Stimulated activated CD8-positive, alpha-beta memory T cell treated with anti-CD3 and anti-CD28 coated beads, Interleukin-15, amount 100 ng/mL, for 24 hours (primary cell): ENCODE measurements around the gene TTC24.
"Not testable (repeated sequence)": the region's sequence is repeated elsewhere in the genome, so short reads cannot be mapped to it uniquely, and the experiment has no call there.

ENCODE experiments used
- DNase-seq: peaks from one replicate; pipeline ENCODE4 v3.0.0-alpha.2; 2020; ENCODE audit warnings: low read depth

Gene TTC24

DNA sequence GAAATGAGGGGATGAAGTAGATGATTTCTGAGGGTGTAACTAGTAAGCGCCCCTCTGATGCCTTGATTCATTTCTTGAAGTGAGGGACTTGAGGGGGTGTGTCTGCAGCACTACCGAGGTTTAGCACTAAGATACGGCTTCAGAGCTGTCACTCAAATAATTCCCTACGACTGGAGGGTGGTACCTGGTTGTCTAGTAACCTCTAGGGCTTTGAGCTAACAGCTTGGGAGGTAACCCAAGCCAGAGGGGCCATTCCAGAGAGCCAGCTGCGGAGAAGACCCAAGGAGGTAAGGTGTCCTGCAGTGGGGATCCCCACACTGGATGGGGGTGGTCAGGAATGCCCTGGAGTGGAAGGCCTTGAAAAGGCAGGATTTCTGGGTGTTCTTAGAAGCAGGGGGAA, at the start of gene TTC24:
Gene TTC24 (plus strand): TSS at position 252 of the 400 bp plus-strand sequence. CDS start 1,642 bp downstream, outside the sequence.
- no peak for DNase-seq

DNA sequence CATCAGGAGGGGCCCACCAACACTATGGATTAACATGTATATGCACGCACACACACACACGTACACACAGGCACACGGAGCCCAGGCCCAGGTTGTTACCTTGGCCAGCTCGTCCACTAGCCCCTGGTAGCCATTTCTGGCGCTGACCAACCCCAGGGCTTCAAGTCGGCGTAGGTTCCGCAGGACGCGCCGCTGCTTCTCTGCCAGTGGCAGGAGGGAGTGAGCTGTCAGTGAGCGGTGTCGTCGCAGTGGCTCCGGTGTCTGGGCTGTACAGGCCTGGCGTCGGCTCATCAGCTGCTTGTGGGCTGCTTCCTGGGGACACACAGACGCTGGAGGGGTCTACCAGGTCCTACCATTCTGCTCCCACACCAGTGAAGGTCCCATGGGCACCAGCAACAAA, 49.5 kb upstream of the TTC24 start:
- no peak for DNase-seq

DNA sequence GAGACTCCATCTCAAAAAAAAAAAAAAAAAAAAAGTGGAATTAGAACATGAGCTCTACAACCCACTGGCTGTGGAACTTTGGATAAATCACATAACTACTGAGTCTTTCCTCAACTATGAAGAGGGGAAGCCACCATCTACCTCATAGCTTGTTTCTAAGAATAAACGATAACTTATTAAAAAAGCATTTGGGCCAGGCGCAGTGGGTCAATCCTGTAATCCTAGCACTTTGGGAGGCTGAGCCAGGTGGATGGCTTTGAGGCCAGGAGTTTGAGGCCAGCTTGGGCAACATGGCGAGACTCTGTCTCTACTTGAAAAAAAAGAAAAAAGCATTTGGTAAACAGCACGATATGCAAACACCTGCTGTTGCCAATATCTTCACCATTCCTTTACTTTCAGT, 47.1 kb upstream of the TTC24 start:
- DNase-seq: no peak

DNA sequence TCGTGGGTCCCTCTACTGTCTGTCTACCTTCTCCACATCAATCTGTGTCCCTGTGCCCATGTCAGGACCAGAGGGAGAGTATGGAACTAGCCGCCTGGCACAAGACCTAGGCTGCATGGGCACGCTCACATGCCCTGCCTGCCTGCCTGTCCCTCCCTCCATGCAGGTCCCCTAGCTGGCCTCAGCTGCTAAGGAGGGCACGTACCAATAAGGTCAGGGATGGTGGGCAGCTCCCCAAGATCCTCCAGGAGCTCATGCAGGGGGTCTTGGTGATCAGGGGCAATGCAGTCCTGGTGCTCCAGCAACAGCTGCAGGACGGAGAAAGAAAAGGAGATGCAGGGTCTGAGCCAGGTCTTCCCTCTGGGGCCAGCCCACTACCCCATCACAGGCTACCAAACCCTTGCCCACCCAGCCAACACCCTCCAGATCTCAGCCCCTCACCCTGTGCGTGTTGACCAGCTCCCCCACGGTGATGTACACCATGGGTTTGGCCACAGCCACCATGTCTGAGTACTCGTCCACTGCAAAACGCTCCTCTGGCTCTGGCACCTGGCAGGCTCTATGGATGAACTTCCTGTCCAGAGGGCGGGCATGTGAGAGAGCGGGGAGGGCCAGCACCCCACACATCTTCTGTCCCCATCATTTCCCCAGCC, 45.8 kb upstream of the TTC24 start:
- no peak for DNase-seq

DNA sequence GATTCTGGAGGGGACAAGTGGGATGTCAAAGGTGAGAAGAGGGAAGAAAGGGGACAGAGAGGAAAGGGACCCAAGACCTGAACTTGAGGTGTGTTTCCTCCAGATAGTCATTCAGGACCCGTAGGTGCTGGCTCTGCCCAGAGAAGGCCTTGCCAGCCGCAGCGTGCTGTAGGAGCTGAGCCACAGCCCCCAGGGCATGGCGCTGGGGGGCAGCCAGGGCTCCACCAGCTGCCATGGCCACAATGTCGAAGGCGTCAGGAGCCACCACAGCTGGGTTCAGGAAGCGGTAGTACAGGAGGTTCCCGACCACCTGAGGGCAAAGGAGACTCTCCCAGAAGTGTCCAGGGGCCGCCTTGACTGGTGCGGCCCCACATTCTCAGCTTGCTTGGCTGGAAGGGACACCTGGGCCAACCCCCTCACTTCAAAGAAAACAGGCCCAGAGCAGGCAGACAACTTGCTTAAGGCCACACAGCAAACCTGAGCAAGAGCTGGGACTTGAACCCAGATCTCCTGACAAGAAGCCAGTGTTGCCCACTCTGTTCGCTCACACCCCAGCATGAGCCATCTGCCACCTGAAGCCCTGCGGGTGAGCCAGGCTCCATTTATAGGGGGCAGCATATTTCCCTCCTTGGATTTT, 45.0 kb upstream of the TTC24 start:
- no peak for DNase-seq

DNA sequence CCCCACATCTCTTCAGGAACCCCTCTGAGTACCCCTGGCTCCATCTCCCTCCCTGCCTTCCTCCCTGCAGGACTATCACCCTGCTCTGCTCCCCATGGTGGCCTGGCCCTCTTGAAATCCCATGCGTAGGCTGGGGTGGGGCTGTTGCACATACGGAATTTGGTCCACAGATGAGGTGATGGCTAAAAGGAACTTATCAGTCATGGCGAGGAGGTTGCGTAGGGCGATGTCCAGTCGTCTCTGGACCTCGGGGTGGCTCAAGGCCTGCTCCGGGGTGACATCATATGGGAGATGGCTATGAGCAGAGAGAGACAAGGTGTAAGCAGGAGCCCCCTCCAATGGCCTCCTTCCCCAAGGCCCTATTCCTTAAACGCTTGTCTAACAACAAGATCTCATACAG, 42.5 kb upstream of the TTC24 start:
- no peak for DNase-seq

DNA sequence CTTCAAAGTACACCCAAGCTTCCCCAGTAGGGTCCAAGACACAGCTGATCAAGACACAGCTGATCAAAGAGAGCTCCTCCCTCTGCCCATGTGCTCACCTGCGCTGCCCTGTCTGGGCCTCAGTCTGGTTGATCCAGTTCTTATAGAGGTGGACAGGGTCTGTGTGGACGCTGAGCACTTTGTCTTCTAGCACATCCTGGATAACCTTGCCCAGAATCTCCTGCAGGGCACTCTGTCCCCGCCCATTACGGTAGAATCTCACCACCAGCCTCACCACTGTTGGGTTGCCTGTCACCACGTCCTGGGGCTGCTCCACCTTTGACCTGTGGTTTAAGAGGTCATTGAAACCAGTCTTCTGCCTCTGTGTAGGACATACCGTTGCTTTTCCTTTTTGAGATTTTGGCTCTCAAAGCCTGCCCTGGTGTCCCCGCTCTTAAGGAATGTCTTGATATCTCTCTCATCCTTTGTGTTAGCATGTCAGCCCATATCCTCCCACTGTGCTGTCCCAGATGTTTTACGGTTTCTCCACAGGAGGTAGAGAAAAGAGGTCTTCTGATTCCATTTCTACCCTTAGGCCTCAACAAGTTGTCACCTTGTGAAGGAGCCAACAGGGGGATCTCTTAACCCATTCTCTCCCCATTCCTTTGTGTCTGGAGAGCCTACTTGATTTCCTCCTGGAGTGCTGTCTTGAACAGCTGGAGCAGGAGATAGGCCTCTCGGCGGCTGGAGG, 40.6 kb upstream of the TTC24 start:
- DNase-seq: no peak

DNA sequence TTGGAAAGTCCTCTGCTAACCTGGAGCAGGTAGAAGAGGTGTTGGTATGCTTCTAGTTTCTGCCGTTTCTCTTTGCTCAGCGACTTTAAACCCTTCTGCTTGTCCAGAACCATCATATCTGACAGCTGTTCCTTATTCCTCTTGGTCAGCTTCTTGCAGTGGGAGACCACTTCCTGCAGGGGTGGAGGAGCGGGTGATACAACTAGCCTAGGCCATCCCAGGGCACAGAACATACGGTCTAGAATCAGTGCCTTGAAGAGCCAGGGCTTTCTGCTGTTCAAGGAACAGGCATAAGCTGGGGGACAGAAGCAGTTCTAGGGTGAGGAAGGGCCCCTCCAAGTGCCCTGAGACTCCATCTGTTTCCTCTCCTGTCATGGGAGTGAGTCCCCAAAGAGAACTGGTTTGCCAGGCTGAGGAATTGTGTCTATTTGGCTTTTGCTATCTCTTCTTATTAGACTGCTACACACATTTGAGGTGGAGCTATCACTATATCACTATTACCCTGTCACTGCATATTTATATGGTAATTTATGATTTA, 39.6 kb upstream of the TTC24 start:
- DNase-seq: no peak

DNA sequence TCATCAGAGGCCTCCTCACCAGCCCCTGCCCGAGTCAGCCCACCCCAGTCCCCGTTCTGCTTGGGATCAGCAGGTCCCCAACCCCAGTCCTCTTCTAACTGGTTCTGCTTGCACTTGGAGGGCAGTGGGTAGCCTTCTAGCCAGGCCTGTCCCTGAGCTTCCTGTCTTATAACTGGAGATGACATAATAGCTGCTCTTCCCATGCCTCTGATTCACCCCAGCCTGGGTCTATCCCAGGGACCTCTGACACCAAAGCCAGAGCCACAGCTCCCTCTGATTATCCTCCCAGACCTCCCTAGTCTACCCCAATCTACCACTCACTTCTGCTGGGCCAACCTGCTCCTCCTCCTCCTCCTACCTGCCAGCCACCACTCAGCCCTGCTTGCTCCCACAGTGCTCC, 38.6 kb upstream of the TTC24 start:
- no peak for DNase-seq

DNA sequence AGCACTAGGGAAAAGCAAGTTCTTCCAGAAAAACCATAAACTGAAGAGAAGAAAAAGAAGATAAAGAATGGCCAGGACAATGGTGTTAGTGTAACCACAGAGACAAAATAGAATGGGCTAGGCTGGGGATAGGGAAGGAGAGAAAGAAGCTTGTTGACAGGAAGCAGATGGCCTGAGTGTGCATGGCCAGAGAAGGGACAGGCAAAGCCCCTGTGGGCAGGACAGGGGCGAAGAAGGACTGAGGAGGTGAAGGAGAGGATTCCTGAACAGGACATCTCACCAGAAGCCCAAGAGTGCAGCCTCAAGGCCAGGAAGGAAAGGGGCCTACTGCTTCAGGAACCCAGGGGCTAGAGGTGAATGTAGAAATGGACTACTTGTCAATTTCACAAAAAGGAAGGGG, 36.5 kb upstream of the TTC24 start:
- DNase-seq: no peak

DNA sequence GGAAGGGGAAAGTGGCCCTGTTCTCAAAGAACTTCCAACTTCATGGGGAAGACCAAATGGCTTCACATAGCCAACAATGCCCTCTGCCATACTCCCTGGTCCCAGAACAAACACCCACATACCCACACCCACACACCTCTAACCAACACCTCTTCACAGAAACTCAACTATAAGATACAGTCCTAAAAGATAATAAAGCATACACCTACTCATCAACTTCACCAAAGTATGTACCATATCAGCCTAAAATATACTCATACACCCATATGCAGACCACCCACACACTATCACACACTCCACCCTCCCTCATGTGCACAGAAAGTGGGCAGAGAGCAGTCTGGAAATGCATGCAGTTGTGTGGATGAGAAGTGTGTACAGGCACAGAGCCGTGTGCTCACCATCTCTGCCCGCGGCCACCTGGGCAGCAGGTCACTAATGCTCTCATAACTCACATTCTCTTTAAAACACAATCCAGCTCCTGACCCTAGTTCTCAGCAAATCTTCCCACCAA, 34.9 kb upstream of the TTC24 start:
- DNase-seq: no peak

DNA sequence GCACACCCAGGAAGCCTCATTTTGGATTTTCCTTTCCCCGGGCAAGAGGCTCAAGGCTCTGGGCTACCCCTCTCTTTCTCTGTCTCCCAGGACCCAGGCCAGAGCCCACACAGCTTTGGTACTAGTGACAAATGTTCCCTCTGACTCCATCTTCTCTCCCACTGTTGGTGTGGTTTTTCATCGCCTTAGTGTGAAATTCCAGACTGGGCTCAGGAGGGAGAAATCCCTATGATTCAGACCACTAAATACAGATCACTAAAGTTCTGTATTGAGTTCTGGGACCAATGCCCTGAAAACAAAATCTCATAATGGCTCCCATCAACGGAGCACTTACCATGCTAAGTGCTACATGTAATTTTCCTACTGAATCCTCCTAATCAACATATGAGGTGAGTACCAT, 33.3 kb upstream of the TTC24 start:
- no peak for DNase-seq

DNA sequence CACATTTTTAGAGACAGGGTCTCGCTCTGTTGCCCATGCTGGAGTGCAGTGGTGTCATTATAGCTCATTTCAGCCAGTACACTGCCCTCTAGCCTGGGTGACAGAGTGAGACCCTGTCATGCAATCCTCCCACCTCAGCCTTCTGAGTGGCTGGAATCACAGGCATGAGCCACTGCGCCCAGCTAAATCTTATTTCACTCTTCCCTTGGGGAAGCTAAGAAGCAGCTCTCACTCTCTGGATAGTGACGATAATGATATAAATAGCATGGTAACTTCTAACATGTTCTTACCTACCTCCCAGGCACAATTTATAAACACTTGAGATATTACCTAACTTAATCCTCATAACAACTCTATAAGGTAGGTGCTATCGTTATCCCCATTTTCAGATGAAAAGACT, 32.1 kb upstream of the TTC24 start:
- DNase-seq: no peak

DNA sequence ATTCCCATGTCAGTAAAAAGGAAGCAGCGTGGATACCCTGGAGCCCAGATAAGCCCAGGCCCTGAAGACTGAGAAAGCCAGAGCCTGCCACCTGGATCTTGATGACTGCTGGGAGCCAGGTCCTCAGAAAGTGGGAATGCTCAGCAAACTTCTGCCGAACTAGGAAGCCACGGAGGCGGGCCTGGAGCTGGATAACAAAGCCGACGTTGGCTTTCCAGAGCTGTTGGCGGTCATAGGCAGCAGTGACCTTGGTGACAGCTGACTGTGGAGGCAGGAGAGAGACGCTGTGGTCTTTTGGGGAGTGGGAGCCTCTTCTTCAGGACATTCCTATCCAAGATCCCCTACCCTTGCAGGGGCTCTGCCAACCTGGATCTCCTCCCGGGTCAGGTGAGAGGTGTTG, 31.5 kb upstream of the TTC24 start:
- DNase-seq: no peak

DNA sequence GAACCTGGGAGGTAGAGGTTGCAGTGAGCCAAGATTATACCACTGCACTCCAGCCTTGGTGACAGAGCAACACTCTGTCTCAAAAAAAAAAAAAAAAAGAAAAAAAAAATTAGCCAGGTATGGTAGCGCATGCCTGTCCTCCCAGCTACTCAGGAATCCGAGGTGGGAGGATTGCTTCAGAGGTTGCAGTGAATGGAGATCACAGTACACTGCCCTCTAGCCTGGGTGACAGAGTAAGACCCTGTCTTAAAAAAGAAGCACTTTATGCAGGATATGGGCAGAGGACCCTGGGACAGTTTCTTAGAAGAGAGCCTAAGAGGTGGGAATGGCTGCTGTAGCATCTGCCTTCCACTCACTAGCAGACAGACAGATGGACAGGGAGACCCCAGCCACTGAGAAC, 30.1 kb upstream of the TTC24 start:
- DNase-seq: no peak

DNA sequence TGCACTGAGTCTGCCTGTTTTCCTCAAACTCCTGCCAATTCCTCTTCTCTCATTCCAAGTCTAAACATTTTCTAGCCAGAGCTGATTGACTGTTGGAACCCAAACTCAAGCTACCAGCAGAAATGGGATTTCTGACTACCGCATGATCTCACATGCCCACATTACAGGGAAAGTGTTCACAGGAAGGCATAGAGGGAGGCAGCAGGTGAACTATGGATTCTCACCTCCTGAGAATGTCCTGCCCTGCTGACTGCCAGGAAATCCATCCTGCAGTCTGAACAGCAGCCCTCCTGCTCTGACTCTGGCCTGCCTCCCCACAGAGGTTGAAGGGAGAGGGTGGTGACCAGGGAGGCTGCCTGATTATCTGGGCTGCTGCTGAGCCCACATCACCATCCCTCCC, 29.7 kb upstream of the TTC24 start:
- DNase-seq: no peak

DNA sequence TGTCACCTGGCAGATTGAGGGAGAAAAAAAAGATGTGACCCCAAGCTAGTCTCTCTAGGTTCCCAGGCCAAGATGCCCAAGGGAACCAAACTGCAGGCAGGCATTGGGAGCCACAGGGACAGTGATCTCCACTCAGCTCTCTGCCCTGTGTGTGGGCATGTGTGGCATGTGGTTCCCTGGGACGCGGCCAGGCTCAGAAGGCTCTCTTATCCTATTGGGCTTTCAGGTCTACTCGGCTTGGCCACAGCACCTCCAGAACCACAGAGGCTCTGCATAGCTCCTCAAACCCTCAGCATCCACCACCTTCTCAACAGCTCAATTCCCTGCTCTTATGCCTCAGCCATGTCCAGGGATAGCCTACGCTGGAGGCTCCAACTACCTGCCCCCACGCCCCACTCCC, 29.2 kb upstream of the TTC24 start:
- no peak for DNase-seq

DNA sequence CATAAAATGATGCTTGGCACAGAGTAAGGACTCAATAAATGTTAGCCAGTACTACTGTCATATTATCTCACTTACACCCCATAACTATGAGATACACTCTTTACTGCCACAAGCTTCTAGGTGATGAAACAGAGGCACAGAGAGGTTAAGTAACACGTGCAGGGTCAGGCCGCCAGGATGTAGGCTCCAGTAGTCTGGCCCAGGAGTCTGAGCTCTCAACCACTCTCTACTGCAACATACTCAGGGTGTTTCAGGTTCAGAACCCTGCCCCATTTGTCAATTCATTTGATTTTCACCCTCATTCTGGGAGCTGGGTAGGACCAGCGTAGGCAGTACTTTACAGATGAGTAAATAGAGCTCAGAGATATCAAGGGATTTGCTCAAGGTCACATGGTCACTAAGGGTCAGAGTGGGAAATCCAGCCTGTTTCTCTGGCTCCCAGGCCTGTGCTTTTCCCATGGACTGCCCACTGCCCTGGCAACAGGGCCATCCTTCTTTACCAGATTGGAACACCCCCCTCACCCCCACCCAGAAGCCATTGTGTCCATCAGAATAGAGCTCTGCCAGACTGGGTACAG, 28.4 kb upstream of the TTC24 start:
- no peak for DNase-seq

DNA sequence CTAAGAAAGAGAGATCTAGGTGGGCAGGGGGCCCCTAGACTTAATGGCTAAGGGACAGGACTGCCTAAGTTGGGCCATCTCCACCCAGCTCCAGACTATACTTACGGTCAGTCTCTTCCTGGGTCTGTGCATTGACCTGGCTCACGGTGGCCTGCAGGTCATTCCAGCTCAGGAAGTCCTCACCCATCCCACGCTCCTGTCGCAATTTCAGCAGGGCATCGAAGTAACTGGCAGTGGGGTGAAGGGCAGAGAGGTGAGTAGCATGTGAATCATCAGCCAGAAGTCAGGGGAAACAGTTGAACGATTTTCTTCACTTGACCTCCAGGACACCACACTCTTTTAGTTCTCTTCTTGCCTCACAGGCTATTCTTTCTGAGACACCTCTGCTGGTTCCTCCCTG, 27.7 kb upstream of the TTC24 start:
- no peak for DNase-seq

DNA sequence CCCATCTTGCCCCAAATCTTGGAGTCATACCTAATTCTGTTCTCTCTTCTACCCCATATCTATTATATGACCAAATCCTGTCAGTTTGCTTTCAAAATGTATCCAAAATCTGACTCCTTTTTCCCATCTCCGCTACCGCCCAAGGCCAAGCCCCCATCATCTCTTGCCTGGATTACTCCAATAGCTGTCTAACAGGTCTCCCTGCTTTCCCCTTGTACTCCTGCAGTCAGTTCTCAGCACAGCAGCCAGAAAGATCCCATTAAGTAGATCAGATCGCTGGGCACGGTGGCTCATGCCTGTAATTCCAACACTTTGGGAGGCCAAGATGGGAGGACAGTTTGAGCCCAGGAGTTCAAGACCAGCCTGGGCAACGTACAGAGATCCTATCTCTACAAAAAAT, 27.0 kb upstream of the TTC24 start:
- no peak for DNase-seq

DNA sequence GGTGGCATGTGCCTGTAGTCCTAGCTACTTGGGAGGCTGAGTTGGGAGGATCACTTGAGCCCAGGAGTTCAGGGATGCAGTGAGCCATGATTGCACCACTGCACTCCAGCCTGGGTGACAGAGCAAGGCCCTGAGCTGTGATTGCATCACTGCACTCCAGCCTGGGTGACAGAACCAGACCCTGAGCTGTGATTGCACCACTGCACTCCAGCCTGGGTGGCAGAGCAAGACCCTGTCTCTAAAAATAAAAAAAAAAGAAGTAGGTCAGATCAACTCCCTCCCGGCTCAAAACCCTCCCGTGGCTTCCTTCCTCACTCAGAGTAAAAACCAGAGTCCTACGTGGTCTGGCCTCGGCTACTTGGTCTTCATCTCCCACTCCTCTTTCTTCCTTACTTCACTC, 26.6 kb upstream of the TTC24 start:
- not testable (repeated sequence) for DNase-seq

DNA sequence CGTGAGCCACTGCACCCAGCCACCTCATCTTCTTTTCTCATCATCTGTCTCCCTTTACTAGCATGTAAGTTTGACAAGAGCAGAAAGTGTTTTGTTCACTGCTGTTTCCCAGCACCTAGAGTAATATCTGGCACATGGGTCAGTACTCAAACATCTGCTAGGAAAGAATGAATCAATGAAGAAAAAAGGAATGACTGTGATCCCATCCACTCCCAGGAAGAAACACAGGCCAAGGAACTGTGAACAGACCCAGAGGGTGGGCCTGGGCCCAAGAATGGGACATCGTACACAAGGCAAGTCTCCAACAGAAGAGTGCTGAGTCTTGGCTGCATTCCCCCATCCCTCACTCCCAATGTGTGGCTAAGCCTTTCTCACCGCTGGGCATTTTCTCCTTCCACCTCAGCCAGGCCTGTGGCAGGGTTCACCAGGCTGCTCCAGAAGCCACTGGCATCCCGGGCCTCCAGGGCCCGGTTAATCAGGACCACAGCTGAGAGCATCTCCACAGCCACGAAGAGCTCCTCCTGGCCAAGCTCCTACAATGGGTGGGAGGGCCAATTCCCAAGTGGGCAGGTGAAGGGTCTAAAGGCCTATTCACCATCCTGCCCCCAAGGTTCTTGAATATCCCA, 25.6 kb upstream of the TTC24 start:
- DNase-seq: no peak
